Esophagus muscularis mucosa (tissue), 4 donors: ENCODE measurements around the gene UBTD1. TPM values are rescaled to one million over a fixed set of nuclear protein-coding genes. Genes with fewer than 3 reads are reported as not detected.
A peak's percentile ranks its signal among the peaks of the same experiment; 100 is the strongest.

ENCODE experiments used
- DNase-seq: peaks from one replicate; pipeline ENCODE4 v3.0.0-alpha.2; 2017; ENCODE audit errors: extremely low spot score
- H3K27ac ChIP-seq, 4 donors: fragments of 200-600 bp; sonication (generic); replicated peaks in 1 of 4; 1 replicate in 3 of 4; 2 replicates in 1 of 4; pipeline ENCODE4 v1.5.1; 2016 to 2019; ENCODE audit warnings: mild to moderate bottlenecking in 1 of 4
- H3K27me3 ChIP-seq, 4 donors: fragments of 200-600 bp; sonication (generic); one replicate each; pipeline versions ENCODE4 v1.5.1 to v1.6.0; 2016 to 2019
- H3K36me3 ChIP-seq, 4 donors: fragments of 200-600 bp; sonication (generic); one replicate each; pipeline ENCODE4 v1.5.1; 2016 to 2019
- H3K4me1 ChIP-seq, 4 donors: fragments of 200-600 bp; sonication (generic); one replicate each; pipeline ENCODE4 v1.5.1; 2016 to 2019
- H3K4me3 ChIP-seq, 4 donors: fragments of 200-600 bp; sonication (generic); 1 replicate in 2 of 4; 2 replicates in 2 of 4; pipeline ENCODE4 v1.5.1; 2016 to 2019; ENCODE audit warnings: mild to moderate bottlenecking in 4 of 4, moderate library complexity in 1 of 4
- H3K9me3 ChIP-seq, 4 donors: fragments of 200-600 bp; sonication (generic); 1 replicate in 3 of 4; 2 replicates in 1 of 4; pipeline ENCODE4 v1.5.1; 2016 to 2019
- EP300 ChIP-seq: sonication (generic); formaldehyde crosslinking; IDR thresholded peaks from one replicate; pipeline ENCODE4 v1.6.1; 2017; ENCODE audit warnings: antibody characterized with exemption
- POLR2A ChIP-seq: fragments of 450-650 bp; IDR thresholded peaks from one replicate; pipeline ENCODE4 v1.6.1; 2017; ENCODE audit warnings: antibody characterized with exemption, moderate library complexity, mild to moderate bottlenecking, low read depth
- POLR2AphosphoS5 ChIP-seq, 2 donors: sonication (generic); formaldehyde crosslinking; IDR thresholded peaks; one replicate each; pipeline ENCODE4 v1.6.1; 2017; ENCODE audit warnings: antibody characterized with exemption in 2 of 2
- WGBS: methylation state at CpG from one replicate; pipeline ENCODE4 v1.1.5; 2018; 5-methylcytosine and 5-hydroxymethylcytosine counted together
- intact Hi-C: fragments of 100-400 bp; cut with DNase I; formaldehyde crosslinking; loops from one replicate; pipeline ENCODE4 v1.15.1; 2023
- total RNA-seq, 4 donors: library from RNA; depleted of rRNA; stranded (reverse); fragments of >200 nt; gene quantifications; one replicate each; pipeline versions ENCODE4 v1.1.0 to v1.2.1, GENCODE V29; 2016
- TF ChIP-seq, protein P1 (sequence below), 3 experiments: fragments of 200-600 bp in 2 of 3; fragments of 450-650 bp in 1 of 3; sonication (generic) in 2 of 3; IDR thresholded peaks; one replicate each; pipeline ENCODE4 v1.5.1; 2017 to 2019; ENCODE audit warnings: antibody characterized with exemption in 3 of 3, mild to moderate bottlenecking in 2 of 3, moderate library complexity in 1 of 3

UBTD1 gene
- total RNA-seq, 4 donors from 2014 or later, result 4.2 to 18.4 (median 14.1) TPM

DNA sequence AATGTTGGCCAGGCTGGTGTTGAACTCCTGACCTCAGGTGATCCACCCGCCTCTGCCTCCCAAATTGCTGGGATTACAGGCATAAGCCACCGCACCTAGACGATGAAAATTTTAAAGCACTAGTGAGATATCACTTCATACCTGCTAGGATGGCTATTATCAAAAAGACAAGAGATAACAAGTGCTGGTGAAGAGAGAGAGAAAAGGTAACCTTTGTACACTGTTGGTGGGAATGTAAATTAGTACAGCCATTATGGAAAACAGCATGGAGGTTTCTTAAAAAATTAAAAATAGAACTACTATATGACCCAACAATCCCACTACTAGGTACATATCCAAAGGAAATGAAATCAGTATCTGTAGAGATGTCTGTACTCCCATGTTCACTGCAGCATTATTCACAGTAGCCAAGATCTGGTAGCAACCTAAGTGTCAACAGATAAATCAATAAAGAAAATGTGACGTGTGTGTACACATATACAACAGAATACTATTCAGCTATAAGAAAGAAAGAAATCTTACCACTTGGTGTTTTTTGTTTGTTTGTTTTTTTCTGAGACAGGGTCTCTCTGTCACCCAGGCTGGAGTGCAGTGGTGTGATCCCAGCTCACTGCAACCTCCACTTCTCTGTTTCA is 13.0 kb upstream of the UBTD1 start:
- Histone ChIP-seq H3K4me1 (peaks cover 20 to 46% (median 39%) of the 10 kb centered on the region in 4 donors), H3K9me3 (no peaks in the 10 kb centered on the region), H3K36me3 (peaks cover 5 to 29% (median 18%) of the 10 kb centered on the region in 4 donors), H3K27ac (no peak overlapping the region), H3K27me3 (no peaks in the 10 kb centered on the region), H3K4me3 (no peak overlapping the region)
- WGBS, result 93% methylated on average over 4 of the region's 4 CpGs
- no peak for DNase-seq
- TF ChIP-seq EP300 (no peak), POLR2A (no peak), POLR2AphosphoS5 (IDR thresholded peaks at IDR 0.05) (no peak)
- TF ChIP-seq, protein P1, sequence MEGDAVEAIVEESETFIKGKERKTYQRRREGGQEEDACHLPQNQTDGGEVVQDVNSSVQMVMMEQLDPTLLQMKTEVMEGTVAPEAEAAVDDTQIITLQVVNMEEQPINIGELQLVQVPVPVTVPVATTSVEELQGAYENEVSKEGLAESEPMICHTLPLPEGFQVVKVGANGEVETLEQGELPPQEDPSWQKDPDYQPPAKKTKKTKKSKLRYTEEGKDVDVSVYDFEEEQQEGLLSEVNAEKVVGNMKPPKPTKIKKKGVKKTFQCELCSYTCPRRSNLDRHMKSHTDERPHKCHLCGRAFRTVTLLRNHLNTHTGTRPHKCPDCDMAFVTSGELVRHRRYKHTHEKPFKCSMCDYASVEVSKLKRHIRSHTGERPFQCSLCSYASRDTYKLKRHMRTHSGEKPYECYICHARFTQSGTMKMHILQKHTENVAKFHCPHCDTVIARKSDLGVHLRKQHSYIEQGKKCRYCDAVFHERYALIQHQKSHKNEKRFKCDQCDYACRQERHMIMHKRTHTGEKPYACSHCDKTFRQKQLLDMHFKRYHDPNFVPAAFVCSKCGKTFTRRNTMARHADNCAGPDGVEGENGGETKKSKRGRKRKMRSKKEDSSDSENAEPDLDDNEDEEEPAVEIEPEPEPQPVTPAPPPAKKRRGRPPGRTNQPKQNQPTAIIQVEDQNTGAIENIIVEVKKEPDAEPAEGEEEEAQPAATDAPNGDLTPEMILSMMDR (IDR thresholded peaks at IDR 0.05), result no peak
- intact Hi-C loops, result no loop called here

- 80% methylated on average over 1 of the region's 2 CpGs for WGBS
Measured at GRCh38 chr10:97490592-97490991, 8.1 kb upstream of the UBTD1 start.

GRCh38 chr10:97494151-97494550 is 4.6 kb upstream of the UBTD1 start:
- WGBS, result 39% methylated on average over 2 of the region's 2 CpGs
- peaks cover 60 to 74% (median 68%) of the 10 kb centered on the region in 4 donors for H3K4me1 ChIP-seq
- DNase-seq, result no peak
- H3K4me3 ChIP-seq, result no peak overlapping the region
- no peaks in the 10 kb centered on the region for H3K27me3 ChIP-seq
- no peak for TF ChIP-seq POLR2A
- no peak for TF ChIP-seq POLR2AphosphoS5 (IDR thresholded peaks at IDR 0.05)
- TF ChIP-seq, protein P1 (IDR thresholded peaks at IDR 0.05), result no peak
- intact Hi-C loops, result no loop called here
- peaks cover 0 to 6% (median 0%) of the 10 kb centered on the region in 4 donors for H3K36me3 ChIP-seq
- no peaks in the 10 kb centered on the region for H3K9me3 ChIP-seq
- peak overlapping the region in 2 of 4 donors; percentile 4 to 56 for H3K27ac ChIP-seq

More at GRCh38 chr10:97490592-97490991, 8.1 kb upstream of the UBTD1 start:
- no peak overlapping the region for H3K4me3 ChIP-seq
- intact Hi-C loops, result no loop called here
- H3K4me1 ChIP-seq, result peaks cover 47 to 60% (median 58%) of the 10 kb centered on the region in 4 donors
- TF ChIP-seq EP300 (no peak), POLR2AphosphoS5 (IDR thresholded peaks at IDR 0.05) (no peak), POLR2A (no peak)
- TF ChIP-seq, protein P1 (IDR thresholded peaks at IDR 0.05), result no peak
- H3K27me3 ChIP-seq, result no peaks in the 10 kb centered on the region
- peaks cover 0 to 6% (median 0%) of the 10 kb centered on the region in 4 donors for H3K36me3 ChIP-seq
- no peak for DNase-seq
- H3K9me3 ChIP-seq, result no peaks in the 10 kb centered on the region
- H3K27ac ChIP-seq, result peak overlapping the region; percentile 16 to 47 (median 38)

GRCh38 chr10:97494863-97495506 is 3.7 kb upstream of the UBTD1 start:
- Histone ChIP-seq H3K27ac (peak overlapping the region in 3 of 4 donors; percentile 18 to 56 (median 42)), H3K4me1 (peaks cover 55 to 70% (median 65%) of the 10 kb centered on the region in 4 donors), H3K4me3 (no peak overlapping the region), H3K9me3 (no peaks in the 10 kb centered on the region), H3K36me3 (peaks cover 0 to 6% (median 0%) of the 10 kb centered on the region in 4 donors), H3K27me3 (no peaks in the 10 kb centered on the region)
- TF ChIP-seq POLR2AphosphoS5 (IDR thresholded peaks at IDR 0.05) (no peak), POLR2A (no peak), EP300 (no peak)
- TF ChIP-seq, protein P1 (IDR thresholded peaks at IDR 0.05), result no peak
- 39% methylated on average over 7 of the region's 7 CpGs for WGBS
- no peak for DNase-seq
- intact Hi-C loops, result loop anchor here (5.0 kb wide), 2 partner anchors 33 to 57 kb away; no protein-coding TSS in a partner anchor
